HepG2 (cell line): ENCODE measurements around the gene SLC25A17. TPM values are rescaled to one million over a fixed set of nuclear protein-coding genes. Genes with fewer than 3 reads are reported as not detected.

Source experiments
- CCAR2 ChIP-seq: fragments of 200-400 bp; formaldehyde crosslinking; optimal IDR thresholded peaks from 2 replicates; pipeline ENCODE3; 2018; ENCODE audit warnings: low read depth, mild to moderate bottlenecking, low read length, moderate library complexity
- CHD4 ChIP-seq: fragments of 200-600 bp; sonication (generic); IDR thresholded peaks from 2 replicates; pipeline ENCODE4 v1.7.0; 2017; ENCODE audit warnings: mild to moderate bottlenecking, low read length, borderline replicate concordance
- CREB1 ChIP-seq, 2 experiments: fragments of 450-650 bp in 1 of 2; IDR thresholded peaks; 2 replicates each; pipeline ENCODE4 v1.6.1; 2016 to 2017; ENCODE audit warnings: control low read depth in 1 of 2, mild to moderate bottlenecking in 1 of 2, missing compliant biosample characterization in 1 of 2, missing genetic modification characterization in 1 of 2
- IRX3 ChIP-seq: sonication (generic); formaldehyde crosslinking; IDR thresholded peaks from 2 replicates; pipeline ENCODE4 v1.8.1; 2023; ENCODE audit warnings: mild to moderate bottlenecking, low read depth, missing genetic modification reagents, borderline replicate concordance
- KAT7 ChIP-seq: IDR thresholded peaks from 2 replicates; pipeline ENCODE4 v1.6.1; 2018; ENCODE audit warnings: borderline replicate concordance, missing compliant biosample characterization
- MAX ChIP-seq: IDR thresholded peaks from 2 replicates; pipeline ENCODE4 v1.6.1; 2012; ENCODE audit warnings: inconsistent platforms
- PCBP2 ChIP-seq: fragments of 200-400 bp; formaldehyde crosslinking; optimal IDR thresholded peaks from 2 replicates; pipeline ENCODE3; 2018; ENCODE audit warnings: low read length, low read depth; ENCODE audit not compliant: poor library complexity, severe bottlenecking
- RORA ChIP-seq: sonication (generic); formaldehyde crosslinking; IDR thresholded peaks from 2 replicates; pipeline ENCODE4 v1.5.0; 2020; ENCODE audit warnings: mild to moderate bottlenecking, missing genetic modification reagents, moderate library complexity
- SAP130 ChIP-seq: IDR thresholded peaks from 2 replicates; pipeline ENCODE4 v1.6.1; 2016; ENCODE audit warnings: low read depth
- SRF ChIP-seq: IDR thresholded peaks from 2 replicates; pipeline ENCODE4 v1.6.1; 2011; ENCODE audit warnings: mild to moderate bottlenecking, low read depth, low read length, moderate library complexity
- TP53 ChIP-seq: sonication (generic); formaldehyde crosslinking; conservative IDR thresholded peaks from 2 replicates; pipeline ENCODE4 v1.4.0; 2020; ENCODE audit warnings: missing genetic modification reagents
- ZNF484 ChIP-seq: sonication (generic); formaldehyde crosslinking; IDR thresholded peaks from 2 replicates; pipeline ENCODE4 v1.5.1; 2020; ENCODE audit warnings: mild to moderate bottlenecking, low read depth, missing genetic modification reagents, borderline replicate concordance
- ZNF678 ChIP-seq: sonication (generic); formaldehyde crosslinking; IDR thresholded peaks from 2 replicates; pipeline ENCODE4 v1.4.0; 2020; ENCODE audit warnings: mild to moderate bottlenecking, missing genetic modification reagents
- ZNF720 ChIP-seq: sonication (generic); formaldehyde crosslinking; IDR thresholded peaks from 2 replicates; pipeline ENCODE4 v1.4.0; 2020; ENCODE audit warnings: missing genetic modification reagents
- ZSCAN20 ChIP-seq: sonication (generic); formaldehyde crosslinking; IDR thresholded peaks from 2 replicates; pipeline ENCODE4 v1.4.0; 2020; ENCODE audit warnings: missing genetic modification reagents, mild to moderate bottlenecking, borderline replicate concordance
- polyA plus RNA-seq, 8 experiments: library from polyadenylated mRNA; depleted of rRNA in 3 of 8; stranded (reverse) in 7 of 8; unstranded in 1 of 8; fragments of >200 nt; fragmentation: Illumina TruSeq in 4 of 8; extraction: Trizol in 4 of 8; gene quantifications; 2 replicates each; pipeline versions ENCODE4 v1.2.1 to v1.2.3, GENCODE V29; 2011 to 2016; ENCODE audit warnings: low read depth in 4 of 8, missing spikeins in 1 of 8, mixed read lengths in 1 of 8; ENCODE audit not compliant: insufficient read depth in 1 of 8
- total RNA-seq, 5 experiments: library from RNA; depleted of rRNA; stranded (reverse); fragments of >200 nt; fragmentation: Illumina TruSeq; extraction: Trizol; gene quantifications; 2 replicates each; pipeline ENCODE4 v1.2.3, GENCODE V29; 2016; ENCODE audit warnings: low read depth in 1 of 5
- TF ChIP-seq, protein P1 (sequence below): sonication (generic); formaldehyde crosslinking; IDR thresholded peaks from 2 replicates; pipeline ENCODE4 v1.9.0; 2021; ENCODE audit warnings: missing genetic modification reagents, mild to moderate bottlenecking, borderline replicate concordance
- TF ChIP-seq, protein P2 (sequence below): IDR thresholded peaks from 2 replicates; pipeline ENCODE4 v1.6.1; 2016; ENCODE audit warnings: low read depth, missing genetic modification reagents, missing compliant biosample characterization
- TF ChIP-seq, protein P3 (sequence below): sonication (generic); formaldehyde crosslinking; IDR thresholded peaks from 2 replicates; pipeline ENCODE4 v1.5.0; 2020; ENCODE audit warnings: missing genetic modification reagents

The SLC25A17 gene
- total and polyA plus RNA-seq, 2 of the 13 experiments (the other 11 are each of a cell fraction or from before 2014, with no cell fraction given): 15.7 to 27.9 TPM

- TF ChIP-seq, protein P1, sequence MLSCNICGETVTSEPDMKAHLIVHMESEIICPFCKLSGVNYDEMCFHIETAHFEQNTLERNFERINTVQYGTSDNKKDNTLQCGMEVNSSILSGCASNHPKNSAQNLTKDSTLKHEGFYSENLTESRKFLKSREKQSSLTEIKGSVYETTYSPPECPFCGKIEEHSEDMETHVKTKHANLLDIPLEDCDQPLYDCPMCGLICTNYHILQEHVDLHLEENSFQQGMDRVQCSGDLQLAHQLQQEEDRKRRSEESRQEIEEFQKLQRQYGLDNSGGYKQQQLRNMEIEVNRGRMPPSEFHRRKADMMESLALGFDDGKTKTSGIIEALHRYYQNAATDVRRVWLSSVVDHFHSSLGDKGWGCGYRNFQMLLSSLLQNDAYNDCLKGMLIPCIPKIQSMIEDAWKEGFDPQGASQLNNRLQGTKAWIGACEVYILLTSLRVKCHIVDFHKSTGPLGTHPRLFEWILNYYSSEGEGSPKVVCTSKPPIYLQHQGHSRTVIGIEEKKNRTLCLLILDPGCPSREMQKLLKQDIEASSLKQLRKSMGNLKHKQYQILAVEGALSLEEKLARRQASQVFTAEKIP (CRISPR knock-in tag): no peak
- TF ChIP-seq, protein P2, sequence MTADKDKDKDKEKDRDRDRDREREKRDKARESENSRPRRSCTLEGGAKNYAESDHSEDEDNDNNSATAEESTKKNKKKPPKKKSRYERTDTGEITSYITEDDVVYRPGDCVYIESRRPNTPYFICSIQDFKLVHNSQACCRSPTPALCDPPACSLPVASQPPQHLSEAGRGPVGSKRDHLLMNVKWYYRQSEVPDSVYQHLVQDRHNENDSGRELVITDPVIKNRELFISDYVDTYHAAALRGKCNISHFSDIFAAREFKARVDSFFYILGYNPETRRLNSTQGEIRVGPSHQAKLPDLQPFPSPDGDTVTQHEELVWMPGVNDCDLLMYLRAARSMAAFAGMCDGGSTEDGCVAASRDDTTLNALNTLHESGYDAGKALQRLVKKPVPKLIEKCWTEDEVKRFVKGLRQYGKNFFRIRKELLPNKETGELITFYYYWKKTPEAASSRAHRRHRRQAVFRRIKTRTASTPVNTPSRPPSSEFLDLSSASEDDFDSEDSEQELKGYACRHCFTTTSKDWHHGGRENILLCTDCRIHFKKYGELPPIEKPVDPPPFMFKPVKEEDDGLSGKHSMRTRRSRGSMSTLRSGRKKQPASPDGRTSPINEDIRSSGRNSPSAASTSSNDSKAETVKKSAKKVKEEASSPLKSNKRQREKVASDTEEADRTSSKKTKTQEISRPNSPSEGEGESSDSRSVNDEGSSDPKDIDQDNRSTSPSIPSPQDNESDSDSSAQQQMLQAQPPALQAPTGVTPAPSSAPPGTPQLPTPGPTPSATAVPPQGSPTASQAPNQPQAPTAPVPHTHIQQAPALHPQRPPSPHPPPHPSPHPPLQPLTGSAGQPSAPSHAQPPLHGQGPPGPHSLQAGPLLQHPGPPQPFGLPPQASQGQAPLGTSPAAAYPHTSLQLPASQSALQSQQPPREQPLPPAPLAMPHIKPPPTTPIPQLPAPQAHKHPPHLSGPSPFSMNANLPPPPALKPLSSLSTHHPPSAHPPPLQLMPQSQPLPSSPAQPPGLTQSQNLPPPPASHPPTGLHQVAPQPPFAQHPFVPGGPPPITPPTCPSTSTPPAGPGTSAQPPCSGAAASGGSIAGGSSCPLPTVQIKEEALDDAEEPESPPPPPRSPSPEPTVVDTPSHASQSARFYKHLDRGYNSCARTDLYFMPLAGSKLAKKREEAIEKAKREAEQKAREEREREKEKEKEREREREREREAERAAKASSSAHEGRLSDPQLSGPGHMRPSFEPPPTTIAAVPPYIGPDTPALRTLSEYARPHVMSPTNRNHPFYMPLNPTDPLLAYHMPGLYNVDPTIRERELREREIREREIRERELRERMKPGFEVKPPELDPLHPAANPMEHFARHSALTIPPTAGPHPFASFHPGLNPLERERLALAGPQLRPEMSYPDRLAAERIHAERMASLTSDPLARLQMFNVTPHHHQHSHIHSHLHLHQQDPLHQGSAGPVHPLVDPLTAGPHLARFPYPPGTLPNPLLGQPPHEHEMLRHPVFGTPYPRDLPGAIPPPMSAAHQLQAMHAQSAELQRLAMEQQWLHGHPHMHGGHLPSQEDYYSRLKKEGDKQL (CRISPR knock-in tag): no peak
- TF ChIP-seq ZNF678 (CRISPR knock-in tag) (no peak), RORA (CRISPR knock-in tag) (no peak), CCAR2 (no peak), KAT7 (CRISPR knock-in tag) (peak; percentile 46; the same call in 1 of the 2 replicates), PCBP2 (no peak), ZNF484 (CRISPR knock-in tag) (no peak), IRX3 (CRISPR knock-in tag) (no peak), CREB1 (IDR thresholded peaks at IDR 0.05) (no peak), CREB1 (CRISPR knock-in tag; IDR thresholded peaks at IDR 0.05) (no peak), TP53 (CRISPR knock-in tag) (no peak), SRF (no peak), MAX (peak; percentile 64), ZSCAN20 (no peak), CHD4 (no peak), ZNF720 (no peak), SAP130 (CRISPR knock-in tag) (peak; percentile 92)
- TF ChIP-seq, protein P3, sequence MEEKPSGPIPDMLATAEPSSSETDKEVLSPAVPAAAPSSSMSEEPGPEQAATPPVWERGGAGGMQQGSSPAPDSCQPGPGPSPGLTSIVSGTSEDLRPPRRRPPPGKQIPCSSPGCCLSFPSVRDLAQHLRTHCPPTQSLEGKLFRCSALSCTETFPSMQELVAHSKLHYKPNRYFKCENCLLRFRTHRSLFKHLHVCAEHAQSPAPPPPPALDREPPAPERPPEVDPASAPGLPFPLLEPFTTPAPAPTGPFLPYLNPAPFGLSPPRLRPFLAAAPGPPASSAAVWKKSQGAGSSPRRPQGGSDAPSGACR (CRISPR knock-in tag): peak; percentile 65; the same call in 1 of the 2 replicates
Measured at GRCh38 chr22:40818747-40819598, at the start of gene SLC25A17 (continued).
